GM23338 (cell line): ENCODE measurements around the gene ANAPC2.

Source experiments
- CREB1 ChIP-seq: fragments of 250-450 bp; sonication (Bioruptor Pico); IDR thresholded peaks from 2 replicates; pipeline ENCODE4 v1.5.0; 2020; ENCODE audit warnings: low read depth, mild to moderate bottlenecking, moderate library complexity
- EZH2 ChIP-seq: fragments of 200-600 bp; sonication (generic); IDR thresholded peaks from one replicate; pipeline ENCODE4 v1.8.0; 2017; ENCODE audit warnings: antibody characterized with exemption, mild to moderate bottlenecking, low read depth; ENCODE audit not compliant: unreplicated experiment
- EZH2phosphoT487 ChIP-seq: fragments of 200-600 bp; sonication (generic); IDR thresholded peaks from one replicate; pipeline ENCODE4 v1.8.1; 2018; ENCODE audit warnings: antibody characterized with exemption; ENCODE audit not compliant: unreplicated experiment
- JUNB ChIP-seq: IDR thresholded peaks from one replicate; pipeline ENCODE4 v1.6.1; 2016; ENCODE audit warnings: antibody characterized with exemption; ENCODE audit not compliant: unreplicated experiment
- POLR2AphosphoS5 ChIP-seq: IDR thresholded peaks from 2 replicates; pipeline ENCODE4 v1.6.1; 2016; ENCODE audit warnings: antibody characterized with exemption, low read depth
- REST ChIP-seq: IDR thresholded peaks from one replicate; pipeline ENCODE4 v1.6.1; 2018; ENCODE audit warnings: antibody characterized with exemption; ENCODE audit not compliant: unreplicated experiment
- STAT1 ChIP-seq: IDR thresholded peaks from one replicate; pipeline ENCODE4 v1.6.1; 2016; ENCODE audit warnings: antibody characterized with exemption; ENCODE audit not compliant: unreplicated experiment
- ZNF331 ChIP-seq: fragments of 250-450 bp; sonication (Bioruptor Pico); IDR thresholded peaks from 2 replicates; pipeline ENCODE4 v1.5.0; 2020; ENCODE audit warnings: low read depth, mild to moderate bottlenecking, moderate library complexity
- ZNF462 ChIP-seq: fragments of 250-450 bp; sonication (Bioruptor Pico); IDR thresholded peaks from 2 replicates; pipeline ENCODE4 v1.5.0; 2020; ENCODE audit warnings: mild to moderate bottlenecking, moderate library complexity
- TF ChIP-seq, protein P1 (sequence below), 2 experiments: fragments of 200-600 bp in 1 of 2; sonication (generic) in 1 of 2; conservative IDR thresholded peaks; 2 replicates each; pipeline versions ENCODE4 v1.5.1 to v1.6.1; 2016 to 2017; ENCODE audit warnings: antibody characterized with exemption in 2 of 2, low read depth in 2 of 2, mild to moderate bottlenecking in 2 of 2, moderate library complexity in 1 of 2

- TF ChIP-seq, protein P1, sequence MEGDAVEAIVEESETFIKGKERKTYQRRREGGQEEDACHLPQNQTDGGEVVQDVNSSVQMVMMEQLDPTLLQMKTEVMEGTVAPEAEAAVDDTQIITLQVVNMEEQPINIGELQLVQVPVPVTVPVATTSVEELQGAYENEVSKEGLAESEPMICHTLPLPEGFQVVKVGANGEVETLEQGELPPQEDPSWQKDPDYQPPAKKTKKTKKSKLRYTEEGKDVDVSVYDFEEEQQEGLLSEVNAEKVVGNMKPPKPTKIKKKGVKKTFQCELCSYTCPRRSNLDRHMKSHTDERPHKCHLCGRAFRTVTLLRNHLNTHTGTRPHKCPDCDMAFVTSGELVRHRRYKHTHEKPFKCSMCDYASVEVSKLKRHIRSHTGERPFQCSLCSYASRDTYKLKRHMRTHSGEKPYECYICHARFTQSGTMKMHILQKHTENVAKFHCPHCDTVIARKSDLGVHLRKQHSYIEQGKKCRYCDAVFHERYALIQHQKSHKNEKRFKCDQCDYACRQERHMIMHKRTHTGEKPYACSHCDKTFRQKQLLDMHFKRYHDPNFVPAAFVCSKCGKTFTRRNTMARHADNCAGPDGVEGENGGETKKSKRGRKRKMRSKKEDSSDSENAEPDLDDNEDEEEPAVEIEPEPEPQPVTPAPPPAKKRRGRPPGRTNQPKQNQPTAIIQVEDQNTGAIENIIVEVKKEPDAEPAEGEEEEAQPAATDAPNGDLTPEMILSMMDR (conservative IDR thresholded peaks at IDR 0.05; ENCODE audit: low read depth in 2 of 2) = no peak
- TF ChIP-seq EZH2 (no peak), EZH2phosphoT487 (no peak), CREB1 (no peak), POLR2AphosphoS5 (no peak), STAT1 (no peak), ZNF331 (CRISPR knock-in tag) (no peak), REST (no peak), JUNB (no peak), ZNF462 (CRISPR knock-in tag) (no peak)
Measured at GRCh38 chr9:137211532-137211931, 23.2 kb upstream of the ANAPC2 start.
